GM12878 (cell line): ENCODE measurements around the gene CD58.

Source experiments
- CHD1 ChIP-seq: IDR thresholded peaks from 2 replicates; pipeline ENCODE4 v1.6.1; 2012; ENCODE audit warnings: low read depth, low read length, improper control_type of control experiment
- CTCF ChIP-seq, 3 experiments: IDR thresholded peaks in 2 of 3; conservative IDR thresholded peaks in 1 of 3; 2 replicates each; pipeline ENCODE4 v1.5.1; 2011; ENCODE audit warnings: low read depth in 3 of 3, low read length in 3 of 3, mild to moderate bottlenecking in 3 of 3, control low read depth in 2 of 3, moderate library complexity in 2 of 3, inconsistent platforms in 1 of 3, mixed read lengths in 1 of 3; ENCODE audit not compliant: control insufficient read depth in 2 of 3, insufficient read depth in 1 of 3; ENCODE audit errors: extremely low read depth in 1 of 3
- GABPA ChIP-seq: IDR thresholded peaks from 2 replicates; pipeline ENCODE4 v1.6.1; 2014; ENCODE audit warnings: antibody characterized with exemption, low read depth, mild to moderate bottlenecking, inconsistent platforms
- KDM1A ChIP-seq: fragments of 200-600 bp; sonication (generic); IDR thresholded peaks from 2 replicates; pipeline ENCODE4 v1.6.1; 2016; ENCODE audit warnings: borderline replicate concordance
- NBN ChIP-seq: fragments of 450-650 bp; IDR thresholded peaks from 2 replicates; pipeline ENCODE4 v1.6.1; 2016
- PBX3 ChIP-seq: IDR thresholded peaks from 2 replicates; pipeline ENCODE4 v1.6.1; 2011; ENCODE audit warnings: mild to moderate bottlenecking, low read depth, low read length, moderate library complexity; ENCODE audit not compliant: insufficient replicate concordance
- PKNOX1 ChIP-seq: fragments of 450-650 bp; IDR thresholded peaks from 2 replicates; pipeline ENCODE4 v1.6.1; 2016; ENCODE audit warnings: mild to moderate bottlenecking
- POU2F2 ChIP-seq: IDR thresholded peaks from 3 replicates; pipeline ENCODE4 v1.6.1; 2011; ENCODE audit warnings: low read depth, mild to moderate bottlenecking, low read length, borderline replicate concordance

GRCh38 chr1:116508085-116508983 lies 62.5 kb downstream of the CD58 start:
- TF ChIP-seq CTCF (IDR thresholded peaks at IDR 0.05 in 2 of 3, conservative IDR thresholded peaks at IDR 0.05 in 1 of 3; ENCODE audit: control insufficient read depth in 2 of 3, extremely low read depth in 1 of 3, insufficient read depth in 1 of 3, low read depth in 3 of 3, low read length in 3 of 3) (no peak), CHD1 (no peak), GABPA (no peak), KDM1A (no peak), POU2F2 (no peak), NBN (no peak), PKNOX1 (no peak), PBX3 (no peak)
